ENCODE measurements around the gene SMAGP. TPM values are rescaled to one million over a fixed set of nuclear protein-coding genes. Genes with fewer than 3 reads are reported as not detected.

SMAGP gene
- total and polyA plus RNA-seq, 12 donors, result 2.0 to 7.3 (median 3.7) TPM

DNA sequence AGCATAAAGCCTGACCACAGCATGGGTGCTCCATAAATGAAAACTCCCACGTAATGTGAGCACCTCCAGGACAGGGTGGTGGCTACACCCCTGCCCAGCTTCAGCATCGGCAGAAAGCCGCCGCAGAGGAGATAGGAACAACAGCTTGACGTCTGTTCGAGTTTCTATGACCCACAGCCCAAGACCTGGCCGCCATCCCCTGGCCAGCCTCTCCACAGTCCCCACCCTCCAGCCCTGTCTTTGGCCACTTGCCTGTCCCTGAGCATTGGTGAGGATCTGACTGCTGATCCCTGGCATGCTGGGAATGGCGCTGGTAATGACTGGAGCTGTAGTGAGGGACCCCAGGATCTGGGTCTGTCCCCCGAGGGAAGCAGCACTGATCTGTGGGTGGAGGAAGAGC, 73.7 kb downstream of the SMAGP start:
- H3K4me1 ChIP-seq, result peaks cover 0 to 6% (median 0%) of the 10 kb centered on the region in 9 donors
- 94% methylated on average over 9 of the region's 9 CpGs for WGBS, 2 donors
- H3K9me3 ChIP-seq, result no peaks in the 10 kb centered on the region
- H3K36me3 ChIP-seq, result peaks cover 0 to 52% (median 0%) of the 10 kb centered on the region in 9 donors
- intact Hi-C loops (cut with DNase I), result no loop called here
- DNase-seq, result no peak
- TF ChIP-seq, protein P1, sequence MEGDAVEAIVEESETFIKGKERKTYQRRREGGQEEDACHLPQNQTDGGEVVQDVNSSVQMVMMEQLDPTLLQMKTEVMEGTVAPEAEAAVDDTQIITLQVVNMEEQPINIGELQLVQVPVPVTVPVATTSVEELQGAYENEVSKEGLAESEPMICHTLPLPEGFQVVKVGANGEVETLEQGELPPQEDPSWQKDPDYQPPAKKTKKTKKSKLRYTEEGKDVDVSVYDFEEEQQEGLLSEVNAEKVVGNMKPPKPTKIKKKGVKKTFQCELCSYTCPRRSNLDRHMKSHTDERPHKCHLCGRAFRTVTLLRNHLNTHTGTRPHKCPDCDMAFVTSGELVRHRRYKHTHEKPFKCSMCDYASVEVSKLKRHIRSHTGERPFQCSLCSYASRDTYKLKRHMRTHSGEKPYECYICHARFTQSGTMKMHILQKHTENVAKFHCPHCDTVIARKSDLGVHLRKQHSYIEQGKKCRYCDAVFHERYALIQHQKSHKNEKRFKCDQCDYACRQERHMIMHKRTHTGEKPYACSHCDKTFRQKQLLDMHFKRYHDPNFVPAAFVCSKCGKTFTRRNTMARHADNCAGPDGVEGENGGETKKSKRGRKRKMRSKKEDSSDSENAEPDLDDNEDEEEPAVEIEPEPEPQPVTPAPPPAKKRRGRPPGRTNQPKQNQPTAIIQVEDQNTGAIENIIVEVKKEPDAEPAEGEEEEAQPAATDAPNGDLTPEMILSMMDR (IDR thresholded peaks at IDR 0.05), result no peak
- H3K27me3 ChIP-seq, result no peaks in the 10 kb centered on the region
- H3K27ac ChIP-seq, result no peak overlapping the region
- ATAC-seq, result peak in 1 of 8 donors; percentile 38
- H3K4me3 ChIP-seq, result no peak overlapping the region

DNA sequence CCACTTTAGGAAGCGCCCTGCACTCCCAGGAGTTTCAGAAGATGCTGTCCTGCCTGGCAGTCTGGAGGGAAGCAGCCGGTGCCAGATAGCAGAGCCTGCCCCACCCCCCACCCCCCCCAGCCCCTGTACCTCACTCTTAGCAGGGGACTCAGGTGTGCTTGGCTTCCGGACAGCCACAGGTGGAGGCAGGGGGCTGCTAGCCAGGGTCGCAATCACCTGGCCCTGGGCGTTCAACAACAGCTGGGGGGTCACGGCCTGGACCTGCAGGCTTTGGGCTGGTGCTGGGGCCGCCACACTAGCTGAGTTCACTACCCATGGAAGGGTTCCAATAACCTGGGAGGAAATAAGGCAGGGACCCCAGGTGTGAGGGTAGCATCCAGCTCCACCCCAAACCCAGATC, 74.4 kb downstream of the SMAGP start:
- Histone ChIP-seq H3K36me3 (peaks cover 0 to 57% (median 0%) of the 10 kb centered on the region in 9 donors), H3K9me3 (no peaks in the 10 kb centered on the region), H3K4me3 (no peak overlapping the region), H3K27ac (no peak overlapping the region), H3K4me1 (peaks cover 0 to 6% (median 0%) of the 10 kb centered on the region in 9 donors), H3K27me3 (no peaks in the 10 kb centered on the region)
- DNase-seq (no peak), ATAC-seq (no peak)
- intact Hi-C loops (cut with DNase I), result no loop called here
- 96 to 97% methylated on average over 7 of the region's 7 CpGs for WGBS, 2 donors
- TF ChIP-seq, protein P1 (IDR thresholded peaks at IDR 0.05), result no peak

Other genes starting within 250 kb of the SMAGP start
- 10 to 100 TPM; 17.3 to 31.3 (median 22.8) TPM for gene SLC11A2, start 244.0 kb downstream of the SMAGP start, total RNA-seq
- gene SLC11A2, start 244.0 kb downstream of the SMAGP start, polyA plus RNA-seq, result 10 to 100 TPM; 10.7 to 12.0 TPM
- gene LETMD1, start 222.1 kb downstream of the SMAGP start, total RNA-seq, result 10 to 100 TPM; 17.3 to 27.3 (median 22.3) TPM
- 10 to 100 TPM; 22.7 to 25.8 TPM for gene LETMD1, start 222.1 kb downstream of the SMAGP start, polyA plus RNA-seq
- 10 to 100 TPM; 13.7 to 25.3 (median 16.1) TPM for gene CSRNP2, start 186.8 kb downstream of the SMAGP start, total RNA-seq
- gene CSRNP2, start 186.8 kb downstream of the SMAGP start, polyA plus RNA-seq, result 10 to 100 TPM in 1 of 2 donors, 1 to 10 TPM in 1; 7.7 to 12.9 TPM
- 10 to 100 TPM; 19.3 to 30.9 (median 25.5) TPM for gene TFCP2, start 97.3 kb downstream of the SMAGP start, total RNA-seq
- 10 to 100 TPM in 1 of 2 donors, 1 to 10 TPM in 1; 8.7 to 12.0 TPM for gene TFCP2, start 97.3 kb downstream of the SMAGP start, polyA plus RNA-seq
- 10 to 100 TPM in 1 of 10 donors, 1 to 10 TPM in 9; 4.9 to 13.9 (median 7.8) TPM for gene POU6F1, start 52.4 kb downstream of the SMAGP start, total RNA-seq
- gene POU6F1, start 52.4 kb downstream of the SMAGP start, polyA plus RNA-seq, result 10 to 100 TPM in 1 of 2 donors, 1 to 10 TPM in 1; 4.1 to 10.1 TPM
- 100 to 1,000 TPM; 140 to 185 (median 165) TPM for gene DAZAP2, start 31.6 kb downstream of the SMAGP start, total RNA-seq
- 100 to 1,000 TPM in 1 of 2 donors, 10 to 100 TPM in 1; 39.7 to 228 TPM for gene DAZAP2, start 31.6 kb downstream of the SMAGP start, polyA plus RNA-seq
- 10 to 100 TPM in 1 of 10 donors, 1 to 10 TPM in 5, under 1 TPM in 4; 0.57 to 13.2 (median 1.8) TPM for gene BIN2, start 53.8 kb upstream of the SMAGP start, total RNA-seq
- 1 to 10 TPM; 1.2 to 1.4 TPM for gene BIN2, start 53.8 kb upstream of the SMAGP start, polyA plus RNA-seq
- not detected for gene CELA1, start 76.3 kb upstream of the SMAGP start, total RNA-seq
- gene CELA1, start 76.3 kb upstream of the SMAGP start, polyA plus RNA-seq, result not detected
- gene GALNT6, start 121.0 kb upstream of the SMAGP start, total RNA-seq, result 1 to 10 TPM in 5 of 10 donors, under 1 TPM in 5; 0.23 to 6.3 (median 1.0) TPM
- gene GALNT6, start 121.0 kb upstream of the SMAGP start, polyA plus RNA-seq, result under 1 TPM; 0.15 to 0.57 TPM
- 1 to 10 TPM in 1 of 10 donors, under 1 TPM in 9; 0.28 to 1.8 (median 0.63) TPM for gene SLC4A8, start 154.4 kb upstream of the SMAGP start, total RNA-seq
- under 1 TPM; 0.12 to 0.22 TPM for gene SLC4A8, start 154.4 kb upstream of the SMAGP start, polyA plus RNA-seq

Measured in heart right ventricle (tissue), 16 donors.